SU-DHL-6 (cell line): ENCODE measurements around the gene FKBP1A.

ENCODE experiments used
- H2AFZ ChIP-seq: fragments of 200-600 bp; sonication (generic); 2 replicates; pipeline ENCODE4 v1.6.1; 2014; ENCODE audit warnings: low read depth, mild to moderate bottlenecking, moderate library complexity, mixed read lengths, antibody characterized with exemption, low read length; ENCODE audit not compliant: severe bottlenecking
- H3F3A ChIP-seq: fragments of 200-600 bp; shearing (Covaris generic); 2 replicates; pipeline ENCODE4 v1.6.0; 2016; ENCODE audit warnings: antibody characterized with exemption, mild to moderate bottlenecking; ENCODE audit not compliant: insufficient read depth
- H3K27ac ChIP-seq: fragments of 200-600 bp; sonication (generic); 2 replicates; pipeline ENCODE4 v1.5.1; 2016; ENCODE audit warnings: low read depth, mild to moderate bottlenecking, low read length, moderate library complexity, mixed read lengths
- H3K27me3 ChIP-seq: fragments of 200-600 bp; sonication (generic), shearing (Covaris generic); 2 replicates; pipeline ENCODE4 v1.6.0; 2014; ENCODE audit warnings: mild to moderate bottlenecking, low read length
- H3K36me3 ChIP-seq: fragments of 200-600 bp; sonication (generic); 2 replicates; pipeline ENCODE4 v1.6.1; 2014; ENCODE audit warnings: mild to moderate bottlenecking, low read length, mixed read lengths
- H3K4me2 ChIP-seq: fragments of 300-600, 200-600 bp; shearing (Covaris generic), sonication (generic); 2 replicates; pipeline ENCODE4 v1.6.0; 2014; ENCODE audit warnings: low read length, low read depth, mild to moderate bottlenecking; ENCODE audit not compliant: poor library complexity, severe bottlenecking
- H3K4me3 ChIP-seq: fragments of 200-600 bp; sonication (generic); 2 replicates; pipeline ENCODE4 v1.5.1; 2014; ENCODE audit warnings: antibody characterized with exemption, low read length, mild to moderate bottlenecking, mixed read lengths; ENCODE audit not compliant: insufficient read depth, poor library complexity, severe bottlenecking
- H3K79me2 ChIP-seq: fragments of 200-600 bp; sonication (generic); 2 replicates; pipeline ENCODE4 v1.6.1; 2014; ENCODE audit warnings: mild to moderate bottlenecking, low read length, moderate library complexity; ENCODE audit not compliant: insufficient read depth
- H3K9ac ChIP-seq: fragments of 200-600 bp; sonication (generic); 2 replicates; pipeline ENCODE4 v1.7.0; 2014; ENCODE audit warnings: mild to moderate bottlenecking, low read length
- H3K9me2 ChIP-seq: fragments of 200-600 bp; sonication (generic); replicated peaks from 2 replicates; pipeline ENCODE4 v1.6.1; 2014; ENCODE audit warnings: low read length; ENCODE audit not compliant: insufficient read depth
- H3K9me3 ChIP-seq: fragments of 200-600 bp; sonication (generic); 2 replicates; pipeline ENCODE4 v1.6.1; 2014; ENCODE audit warnings: low read length, mixed read lengths; ENCODE audit not compliant: insufficient read depth
- H4K20me1 ChIP-seq: fragments of 200-600 bp; sonication (generic); 2 replicates; pipeline ENCODE4 v1.6.1; 2014; ENCODE audit warnings: low read depth, mild to moderate bottlenecking, antibody characterized with exemption, low read length, moderate library complexity, mixed read lengths
- EZH2phosphoT487 ChIP-seq: fragments of 200-600 bp; sonication (generic), shearing (Covaris generic); conservative IDR thresholded peaks from 2 replicates; pipeline ENCODE4 v1.6.1; 2018; ENCODE audit warnings: mild to moderate bottlenecking, antibody characterized with exemption, low read length, moderate library complexity, mixed read lengths
- TF ChIP-seq, protein P1 (sequence below): fragments of 200-600 bp; sonication (generic); IDR thresholded peaks from one replicate; pipeline ENCODE4 v1.5.1; 2017; ENCODE audit warnings: antibody characterized with exemption, mild to moderate bottlenecking, low read length, moderate library complexity; ENCODE audit not compliant: insufficient read depth, poor library complexity, severe bottlenecking

The FKBP1A gene

DNA sequence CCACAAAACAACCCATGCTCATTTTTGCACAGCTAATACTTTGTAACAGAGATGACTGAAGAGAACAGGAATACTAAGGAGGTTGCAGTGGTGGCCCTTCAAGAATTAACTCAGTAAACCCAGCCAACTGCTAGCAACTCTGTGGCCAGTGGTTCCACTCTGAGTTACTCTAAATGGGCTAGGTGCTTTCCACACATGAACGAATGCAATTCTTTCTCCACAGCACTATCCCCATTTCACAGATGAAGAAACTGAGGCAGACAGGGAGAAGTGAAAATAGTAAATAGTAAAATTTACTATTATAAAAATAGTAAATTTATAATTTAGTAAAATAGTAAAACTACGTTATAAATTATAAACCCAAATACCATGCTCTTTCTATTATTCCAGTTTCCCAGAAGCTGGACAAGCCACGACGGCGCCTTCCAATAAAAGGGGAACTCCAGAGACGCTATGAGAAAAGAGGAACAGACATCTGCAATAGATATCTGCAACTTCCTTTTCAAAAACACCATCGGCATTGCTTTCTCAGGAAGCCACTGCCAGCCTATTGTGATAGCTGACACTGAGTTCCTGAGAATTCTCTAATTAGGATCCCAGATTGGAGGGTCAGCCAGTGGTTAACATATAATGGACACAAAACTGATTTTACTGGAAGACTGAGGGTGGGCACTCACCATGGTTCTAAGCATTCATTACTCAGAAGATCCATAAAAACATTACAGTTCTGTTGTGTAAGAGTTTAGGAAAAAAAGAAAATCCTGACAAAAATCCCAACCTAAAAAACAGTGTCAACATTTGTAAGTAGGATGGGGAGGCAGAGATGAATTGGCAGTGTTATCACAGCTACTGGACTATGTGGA is 16.2 kb downstream of the FKBP1A start:
- H3K9me3 ChIP-seq = no peaks in the 10 kb centered on the region
- no peak overlapping the region for H3K9ac ChIP-seq
- H3K4me3 ChIP-seq = no peak overlapping the region
- H3K79me2 ChIP-seq = peaks cover 70% of the 10 kb centered on the region
- peaks cover 29% of the 10 kb centered on the region for H4K20me1 ChIP-seq
- no peak overlapping the region for H3K27ac ChIP-seq
- TF ChIP-seq, protein P1, sequence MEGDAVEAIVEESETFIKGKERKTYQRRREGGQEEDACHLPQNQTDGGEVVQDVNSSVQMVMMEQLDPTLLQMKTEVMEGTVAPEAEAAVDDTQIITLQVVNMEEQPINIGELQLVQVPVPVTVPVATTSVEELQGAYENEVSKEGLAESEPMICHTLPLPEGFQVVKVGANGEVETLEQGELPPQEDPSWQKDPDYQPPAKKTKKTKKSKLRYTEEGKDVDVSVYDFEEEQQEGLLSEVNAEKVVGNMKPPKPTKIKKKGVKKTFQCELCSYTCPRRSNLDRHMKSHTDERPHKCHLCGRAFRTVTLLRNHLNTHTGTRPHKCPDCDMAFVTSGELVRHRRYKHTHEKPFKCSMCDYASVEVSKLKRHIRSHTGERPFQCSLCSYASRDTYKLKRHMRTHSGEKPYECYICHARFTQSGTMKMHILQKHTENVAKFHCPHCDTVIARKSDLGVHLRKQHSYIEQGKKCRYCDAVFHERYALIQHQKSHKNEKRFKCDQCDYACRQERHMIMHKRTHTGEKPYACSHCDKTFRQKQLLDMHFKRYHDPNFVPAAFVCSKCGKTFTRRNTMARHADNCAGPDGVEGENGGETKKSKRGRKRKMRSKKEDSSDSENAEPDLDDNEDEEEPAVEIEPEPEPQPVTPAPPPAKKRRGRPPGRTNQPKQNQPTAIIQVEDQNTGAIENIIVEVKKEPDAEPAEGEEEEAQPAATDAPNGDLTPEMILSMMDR = no peak
- no peak for TF ChIP-seq EZH2phosphoT487
- no peaks in the 10 kb centered on the region for H3K27me3 ChIP-seq
- no peaks in the 10 kb centered on the region; the same call in 1 of the 2 replicates for H3F3A ChIP-seq
- no peak overlapping the region for H2AFZ ChIP-seq
- H3K4me2 ChIP-seq = no peak overlapping the region
- H3K36me3 ChIP-seq = 0 out of 2 replicates have a peak, but pooled peaks cover 7% of the 10 kb centered on the region
- no peaks in the 10 kb centered on the region for H3K9me2 ChIP-seq

GRCh38 chr20:1376007-1376406 is 16.8 kb downstream of the FKBP1A start:
- no peaks in the 10 kb centered on the region for H3F3A ChIP-seq
- no peak overlapping the region for H2AFZ ChIP-seq
- peaks cover 23% of the 10 kb centered on the region for H4K20me1 ChIP-seq
- H3K4me3 ChIP-seq = no peak overlapping the region
- no peak overlapping the region for H3K9ac ChIP-seq
- H3K4me2 ChIP-seq = no peak overlapping the region
- no peaks in the 10 kb centered on the region for H3K9me2 ChIP-seq
- TF ChIP-seq, protein P1 = no peak
- TF ChIP-seq EZH2phosphoT487 = no peak
- peaks cover 64% of the 10 kb centered on the region for H3K79me2 ChIP-seq
- H3K9me3 ChIP-seq = no peaks in the 10 kb centered on the region
- H3K36me3 ChIP-seq = 0 out of 2 replicates have a peak, but pooled peaks cover 7% of the 10 kb centered on the region
- no peak overlapping the region for H3K27ac ChIP-seq
- H3K27me3 ChIP-seq = no peaks in the 10 kb centered on the region

DNA sequence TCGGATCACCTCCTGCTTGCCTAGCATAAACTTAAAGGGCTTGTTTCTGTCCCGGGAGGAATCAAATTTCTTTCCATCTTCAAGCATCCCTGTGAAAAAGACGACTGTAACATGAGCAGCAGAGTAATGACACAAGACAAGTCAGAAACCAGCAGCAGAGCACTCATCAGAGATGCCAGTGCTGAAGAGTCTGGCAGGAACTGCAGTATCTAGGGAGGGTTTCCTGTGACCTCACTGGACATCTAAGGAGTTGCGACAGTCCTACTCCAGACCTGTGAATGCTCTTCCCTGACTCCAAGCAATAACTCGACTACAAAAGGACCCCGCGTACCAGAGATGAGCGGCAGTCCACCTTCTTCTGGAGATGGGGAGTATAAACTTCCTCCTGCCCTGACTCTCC is 17.3 kb downstream of the FKBP1A start:
- Histone ChIP-seq H3K79me2 (peaks cover 59% of the 10 kb centered on the region), H3K4me2 (no peak overlapping the region), H2AFZ (no peak overlapping the region), H3K9me3 (no peaks in the 10 kb centered on the region), H3K9me2 (no peaks in the 10 kb centered on the region), H3K4me3 (no peak overlapping the region), H3K9ac (no peak overlapping the region), H3K27me3 (no peaks in the 10 kb centered on the region), H3F3A (no peaks in the 10 kb centered on the region), H3K36me3 (0 out of 2 replicates have a peak, but pooled peaks cover 7% of the 10 kb centered on the region), H4K20me1 (peaks cover 18% of the 10 kb centered on the region; the same call in 1 of the 2 replicates), H3K27ac (no peak overlapping the region)
- no peak for TF ChIP-seq EZH2phosphoT487
- TF ChIP-seq, protein P1 = no peak
